Activated T-cell treated with anti-CD3 and anti-CD28 coated beads, Interleukin-2, amount 50 U/mL, for 24 hours (primary cell): ENCODE data around the gene IL17RD.

Source experiments
- DNase-seq: peaks from one replicate; pipeline ENCODE4 v3.0.0-alpha.2; 2020
- H3K27ac Mint-ChIP-seq: 2 replicates; pipeline ENCODE4 v1.8.0; 2020; ENCODE audit warnings: mild to moderate bottlenecking, mixed read lengths
- H3K27me3 Mint-ChIP-seq: 2 replicates; pipeline ENCODE4 v1.8.0; 2020; ENCODE audit warnings: mixed read lengths
- H3K36me3 Mint-ChIP-seq: 2 replicates; pipeline ENCODE4 v1.8.0; 2020; ENCODE audit warnings: low read depth, mixed read lengths
- H3K4me1 Mint-ChIP-seq: 2 replicates; pipeline ENCODE4 v1.8.0; 2020; ENCODE audit warnings: low read depth, mixed read lengths
- H3K4me3 Mint-ChIP-seq: 2 replicates; pipeline ENCODE4 v1.8.0; 2020; ENCODE audit warnings: mild to moderate bottlenecking, moderate library complexity, mixed read lengths
- H3K9me3 Mint-ChIP-seq: 2 replicates; pipeline ENCODE4 v1.8.0; 2020; ENCODE audit warnings: mixed read lengths

Gene IL17RD

DNA sequence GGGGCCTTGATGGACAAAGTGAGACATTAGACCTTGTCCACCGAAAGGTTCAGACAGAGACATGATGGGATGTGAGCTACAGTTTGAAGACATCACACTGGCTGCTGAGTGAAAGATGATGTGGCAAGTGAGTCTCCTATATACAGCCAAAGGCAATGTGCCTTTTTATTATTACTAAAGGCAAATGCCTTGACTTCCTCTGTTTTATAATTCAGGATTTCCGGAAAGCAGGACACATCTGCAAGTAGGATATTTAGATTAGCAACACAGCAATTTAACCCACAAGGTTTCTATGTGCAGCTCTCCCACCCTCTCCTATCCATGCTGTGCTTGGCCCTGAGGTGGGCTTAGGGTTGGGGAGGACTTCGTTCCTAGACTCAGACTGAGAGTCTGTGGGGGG, 84.0 kb downstream of the IL17RD start:
- no peak for DNase-seq

DNA sequence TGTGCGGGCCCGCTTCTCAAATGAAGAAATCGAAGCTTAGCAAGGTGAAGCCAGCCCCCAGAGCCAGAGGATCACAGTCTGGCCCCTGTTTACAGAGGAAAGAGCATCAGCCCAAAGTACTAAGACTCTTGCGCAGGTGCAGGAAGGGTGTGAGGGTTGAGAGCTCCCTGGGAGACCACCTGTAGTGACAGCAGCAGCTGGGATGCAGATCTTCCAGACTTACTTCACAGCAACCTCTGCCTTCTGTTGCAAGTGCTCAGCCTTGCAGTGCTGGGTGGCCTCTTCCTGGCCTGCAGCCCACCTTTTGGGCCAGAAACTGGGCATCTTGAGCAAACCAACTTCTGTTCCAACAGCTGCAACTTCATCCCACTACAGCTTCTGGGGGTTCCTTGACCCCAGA, 85.0 kb downstream of the IL17RD start:
- DNase-seq, result no peak
- Mint-ChIP-seq H3K27ac (no peak overlapping the region), H3K27me3 (peaks cover 49% of the 10 kb centered on the region), H3K9me3 (no peaks in the 10 kb centered on the region), H3K36me3 (no peaks in the 10 kb centered on the region), H3K4me3 (peak overlapping the region; percentile 47), H3K4me1 (peaks cover 6% of the 10 kb centered on the region)

More for the DNA sequence above, 84.0 kb downstream of the IL17RD start:
- H3K4me3 Mint-ChIP-seq, result no peak overlapping the region
- H3K27ac Mint-ChIP-seq, result no peak overlapping the region
- no peaks in the 10 kb centered on the region for H3K36me3 Mint-ChIP-seq
- H3K27me3 Mint-ChIP-seq, result peaks cover 41% of the 10 kb centered on the region
- peaks cover 6% of the 10 kb centered on the region for H3K4me1 Mint-ChIP-seq
- no peaks in the 10 kb centered on the region for H3K9me3 Mint-ChIP-seq

DNA sequence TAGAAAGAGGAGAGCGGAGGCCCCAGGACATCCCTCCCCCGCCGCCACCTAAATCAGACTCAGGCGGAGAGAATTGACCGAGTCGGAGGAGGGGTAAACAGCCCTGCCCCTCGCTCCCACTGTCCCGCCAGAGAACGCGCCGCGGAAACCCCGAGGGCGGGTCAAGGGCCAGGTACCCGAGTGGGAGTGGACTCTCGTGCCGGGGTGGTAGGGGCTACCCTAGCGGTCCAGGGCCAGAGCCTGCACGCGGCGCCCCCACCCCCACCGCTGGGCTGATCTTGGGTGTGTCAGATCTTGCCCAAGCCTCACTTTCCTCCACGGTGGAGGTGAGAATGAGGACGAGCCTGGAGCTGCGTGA, 85.7 kb downstream of the IL17RD start:
- Mint-ChIP-seq H3K36me3 (no peaks in the 10 kb centered on the region), H3K4me1 (peaks cover 6% of the 10 kb centered on the region), H3K27me3 (peaks cover 56% of the 10 kb centered on the region), H3K9me3 (no peaks in the 10 kb centered on the region), H3K4me3 (peak overlapping the region; percentile 47), H3K27ac (no peak overlapping the region)
- DNase-seq, result no peak

DNA sequence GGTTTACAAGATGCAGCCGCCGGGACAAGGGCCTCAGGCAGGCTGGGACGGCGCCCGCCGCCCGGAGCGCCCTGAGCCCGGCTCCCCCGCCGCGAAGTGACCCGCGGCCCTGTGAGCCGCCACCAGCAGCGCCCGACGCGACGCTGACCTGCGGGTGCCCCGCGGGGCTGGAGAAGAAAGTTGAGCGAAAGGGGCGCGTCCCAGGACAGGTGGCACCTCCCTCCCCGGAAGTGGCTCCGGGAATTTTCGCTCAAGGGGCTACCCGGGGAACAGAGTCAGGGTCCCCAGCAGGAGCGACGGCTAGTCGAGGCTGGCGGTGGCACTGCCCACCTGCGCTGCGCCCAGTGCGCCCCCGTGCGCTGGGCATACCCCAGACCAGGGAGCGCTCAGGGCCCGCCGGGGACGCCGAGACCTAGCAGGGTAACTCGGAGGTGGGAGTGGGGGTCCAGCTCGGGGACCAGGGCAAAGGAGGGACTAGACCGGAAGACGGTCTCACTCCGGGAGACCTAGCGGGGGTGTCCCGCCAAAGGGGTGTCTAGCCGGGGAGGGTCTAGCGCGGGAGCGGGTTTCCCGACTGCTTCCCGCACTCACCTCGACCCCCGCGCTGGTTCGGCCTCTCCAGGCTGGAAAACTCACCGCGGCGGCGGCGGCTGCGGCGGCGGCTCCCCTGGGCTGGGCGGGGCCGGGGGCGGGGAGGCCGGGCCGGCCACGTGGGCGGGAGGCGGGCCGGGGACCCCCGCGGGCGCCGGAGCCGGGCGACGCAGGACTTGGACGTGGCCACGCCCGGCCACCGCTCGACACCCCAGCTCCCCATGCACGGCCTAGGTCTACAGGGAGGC, 86.3 kb downstream of the IL17RD start:
- DNase-seq, result peak; percentile 48
- peak overlapping the region; percentile 61 for H3K4me3 Mint-ChIP-seq

DNA sequence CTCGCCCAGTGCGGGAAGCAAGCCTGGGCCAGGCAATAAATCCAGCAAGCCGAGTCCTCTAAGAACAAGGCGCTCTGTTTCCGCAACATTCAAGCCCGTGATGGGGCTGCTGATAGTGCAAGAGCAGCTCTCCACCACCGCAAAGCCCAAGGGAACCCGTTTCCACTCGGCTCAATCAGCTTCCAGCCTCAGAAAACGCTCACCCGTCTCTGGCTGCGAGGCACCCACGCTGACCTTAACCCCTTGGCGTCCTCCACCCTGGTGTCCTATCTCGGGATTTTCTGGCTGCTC, 86.9 kb downstream of the IL17RD start:
- H3K4me1 Mint-ChIP-seq, result peaks cover 6% of the 10 kb centered on the region
- no peaks in the 10 kb centered on the region for H3K36me3 Mint-ChIP-seq
- H3K27ac Mint-ChIP-seq, result no peak overlapping the region
- DNase-seq, result peak; percentile 48
- peak overlapping the region; percentile 61 for H3K4me3 Mint-ChIP-seq
- no peaks in the 10 kb centered on the region for H3K9me3 Mint-ChIP-seq
- H3K27me3 Mint-ChIP-seq, result peaks cover 66% of the 10 kb centered on the region

More for the DNA sequence above, 86.3 kb downstream of the IL17RD start:
- Mint-ChIP-seq H3K27me3 (peaks cover 61% of the 10 kb centered on the region), H3K27ac (no peak overlapping the region), H3K9me3 (no peaks in the 10 kb centered on the region), H3K36me3 (no peaks in the 10 kb centered on the region), H3K4me1 (peaks cover 6% of the 10 kb centered on the region)

DNA sequence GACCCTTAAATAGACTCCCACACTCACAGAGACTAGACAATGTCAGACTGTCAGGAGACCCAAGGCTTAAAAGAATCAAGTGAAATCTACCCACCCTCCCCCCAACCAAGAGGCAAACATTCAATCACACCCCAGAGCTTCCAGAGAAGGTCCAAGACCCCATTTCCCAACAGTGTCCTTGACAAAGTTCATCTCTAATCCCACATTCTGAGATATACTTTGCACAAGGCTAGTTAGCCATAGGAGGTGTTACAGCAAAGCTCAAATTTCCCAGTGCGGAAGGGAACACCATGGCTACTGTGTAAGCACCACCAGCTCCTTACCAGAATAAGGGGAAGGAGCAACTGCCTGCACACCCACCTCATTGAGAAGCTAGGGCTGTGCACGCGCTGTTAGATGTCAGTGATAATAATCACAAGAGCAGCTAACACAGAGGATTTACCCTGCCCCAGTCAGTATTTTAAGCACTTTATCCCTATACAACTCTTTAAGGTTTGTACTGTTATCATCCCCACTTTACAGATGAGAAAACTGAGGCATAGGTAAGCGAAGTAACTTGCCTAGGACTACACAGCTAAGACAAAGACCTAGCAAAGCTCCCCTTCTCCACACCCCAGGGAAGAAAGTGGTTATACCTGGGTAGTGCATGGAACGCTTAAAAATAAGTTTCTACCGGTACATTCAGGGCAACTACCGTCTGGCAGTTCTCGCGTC, 87.4 kb downstream of the IL17RD start:
- H3K27ac Mint-ChIP-seq, result no peak overlapping the region
- no peak for DNase-seq
- H3K9me3 Mint-ChIP-seq, result no peaks in the 10 kb centered on the region

DNA sequence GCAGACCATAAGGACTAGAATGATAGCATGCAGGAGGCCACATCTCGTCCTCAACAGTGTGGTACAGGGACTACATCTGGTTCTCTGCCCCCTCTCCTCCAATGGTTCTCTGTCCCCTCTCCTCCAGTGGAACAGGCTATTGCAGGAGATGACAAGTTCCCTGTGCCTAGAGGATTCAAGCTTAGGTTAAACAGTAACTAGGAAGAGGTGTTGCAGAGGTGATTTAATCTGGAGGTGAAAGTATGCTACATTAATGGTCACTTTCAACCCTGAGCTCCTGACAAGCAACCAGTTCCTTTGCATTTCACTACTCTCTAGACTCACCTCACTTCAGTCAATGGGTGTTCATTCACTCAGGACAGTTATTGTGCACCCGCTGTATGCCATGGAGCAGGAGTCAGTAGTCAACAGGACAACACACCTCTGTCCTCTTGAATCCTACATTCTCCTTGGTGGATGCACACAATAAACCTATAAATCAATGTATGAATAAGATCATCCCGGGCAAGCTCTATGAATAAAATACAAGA, 88.7 kb downstream of the IL17RD start:
- H3K36me3 Mint-ChIP-seq, result no peaks in the 10 kb centered on the region
- H3K4me1 Mint-ChIP-seq, result peaks cover 6% of the 10 kb centered on the region
- no peaks in the 10 kb centered on the region for H3K9me3 Mint-ChIP-seq
- H3K27me3 Mint-ChIP-seq, result peaks cover 74% of the 10 kb centered on the region
- H3K27ac Mint-ChIP-seq, result no peak overlapping the region
- no peak overlapping the region for H3K4me3 Mint-ChIP-seq
- no peak for DNase-seq

More for the DNA sequence above, 87.4 kb downstream of the IL17RD start:
- Mint-ChIP-seq H3K27me3 (peaks cover 70% of the 10 kb centered on the region), H3K4me3 (peak overlapping the region; percentile 61), H3K4me1 (peaks cover 6% of the 10 kb centered on the region), H3K36me3 (no peaks in the 10 kb centered on the region)

DNA sequence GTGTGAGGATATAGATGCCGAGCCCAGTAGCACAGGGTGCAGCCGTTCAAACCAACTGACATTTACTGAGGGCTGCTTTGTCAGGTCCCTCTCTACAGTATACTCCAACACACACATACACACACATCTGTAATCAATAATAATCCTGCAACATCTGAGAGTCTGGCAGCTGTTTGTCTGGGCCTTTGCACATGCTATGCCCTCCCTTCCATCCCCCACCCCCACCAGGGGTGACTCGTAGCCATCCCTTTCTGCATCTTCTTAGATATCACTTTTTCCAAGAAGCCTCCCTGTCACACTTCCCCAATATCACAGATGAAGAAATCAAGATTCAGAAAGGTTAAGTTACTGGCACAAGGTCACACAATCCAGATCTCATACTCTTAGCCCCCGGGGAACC, 91.0 kb downstream of the IL17RD start:
- peaks cover 6% of the 10 kb centered on the region for H3K4me1 Mint-ChIP-seq
- no peak for DNase-seq
- H3K27me3 Mint-ChIP-seq, result peaks cover 71% of the 10 kb centered on the region

DNA sequence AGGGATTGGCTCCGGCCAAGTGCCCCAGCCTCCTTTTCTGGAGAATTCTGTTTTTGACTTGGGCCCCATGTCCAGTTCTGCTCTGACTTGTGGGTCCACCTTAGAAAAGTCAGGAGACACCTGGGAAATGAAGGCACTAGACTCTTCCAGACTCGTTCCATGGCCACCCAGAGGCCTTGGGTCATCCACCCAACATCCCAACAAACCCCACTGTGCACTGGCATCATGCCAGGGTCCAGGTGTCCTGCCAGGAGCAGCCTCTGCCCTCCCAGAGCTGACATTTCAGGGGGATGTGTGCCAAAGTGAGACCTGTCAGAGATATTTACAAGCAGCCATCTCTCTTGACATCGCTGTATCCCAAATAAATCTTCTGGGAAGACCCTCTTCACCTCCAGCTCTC, 91.5 kb downstream of the IL17RD start:
- H3K27me3 Mint-ChIP-seq, result peaks cover 72% of the 10 kb centered on the region
- H3K27ac Mint-ChIP-seq, result no peak overlapping the region
- H3K36me3 Mint-ChIP-seq, result no peaks in the 10 kb centered on the region
- no peak for DNase-seq
- H3K9me3 Mint-ChIP-seq, result no peaks in the 10 kb centered on the region
- H3K4me3 Mint-ChIP-seq, result no peak overlapping the region
- peaks cover 6% of the 10 kb centered on the region for H3K4me1 Mint-ChIP-seq

More for the DNA sequence above, 91.0 kb downstream of the IL17RD start:
- Mint-ChIP-seq H3K4me3 (no peak overlapping the region), H3K9me3 (no peaks in the 10 kb centered on the region), H3K27ac (no peak overlapping the region), H3K36me3 (no peaks in the 10 kb centered on the region)

DNA sequence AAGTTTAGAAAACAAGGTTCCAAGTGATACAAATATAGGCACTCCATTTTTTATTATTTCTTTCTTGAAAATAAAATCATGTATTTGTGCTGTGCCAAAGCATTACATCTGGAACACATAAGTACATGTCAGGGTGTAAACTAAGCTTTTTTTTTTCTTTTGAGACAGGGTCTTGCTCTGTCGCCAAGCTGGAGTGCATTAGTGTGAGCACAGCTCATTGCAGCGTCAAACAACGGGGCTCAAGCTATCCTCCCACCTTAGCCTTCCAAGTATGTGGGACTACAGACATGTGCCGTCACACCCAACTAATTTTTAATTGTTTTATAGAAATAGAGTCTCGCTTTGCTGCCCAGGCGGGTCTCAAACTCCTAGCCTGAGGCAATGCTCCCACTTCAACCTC, 95.7 kb downstream of the IL17RD start:
- Mint-ChIP-seq H3K27ac (no peak overlapping the region), H3K27me3 (peaks cover 37% of the 10 kb centered on the region), H3K9me3 (no peaks in the 10 kb centered on the region), H3K4me3 (no peak overlapping the region), H3K36me3 (no peaks in the 10 kb centered on the region), H3K4me1 (peaks cover 6% of the 10 kb centered on the region)
- DNase-seq, result no peak

DNA sequence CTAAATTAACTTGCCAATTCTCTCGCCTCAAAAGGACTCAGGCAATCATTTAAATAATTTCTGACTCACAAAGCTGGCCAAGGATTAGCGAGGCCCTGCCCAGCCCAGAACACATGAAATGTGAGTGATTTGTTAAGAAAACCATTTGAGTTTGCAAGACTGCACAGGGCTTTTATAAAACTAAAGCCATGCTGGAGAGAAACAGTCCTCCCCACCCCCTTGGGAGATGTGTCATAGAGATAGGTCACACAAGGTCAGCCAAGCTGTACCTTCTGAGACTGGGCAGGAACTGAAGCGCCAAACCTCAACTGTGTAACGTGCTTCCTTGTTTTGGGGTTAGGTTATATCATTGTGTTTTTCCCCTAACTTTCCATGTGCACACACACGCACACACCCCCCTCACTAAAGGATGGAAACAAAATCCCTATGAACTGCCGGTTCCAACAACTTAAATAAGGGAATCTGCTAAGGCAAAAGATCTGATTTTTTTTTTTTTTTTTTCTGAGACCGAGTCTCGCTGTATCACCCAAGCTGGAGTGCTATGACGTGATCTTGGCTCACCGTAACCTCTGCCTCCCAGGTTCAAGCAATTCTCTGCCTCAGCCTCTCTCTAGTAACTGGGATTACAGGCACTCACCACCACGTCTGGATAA, 96.6 kb downstream of the IL17RD start:
- DNase-seq, result no peak
- Mint-ChIP-seq H3K36me3 (no peaks in the 10 kb centered on the region), H3K27ac (no peak overlapping the region), H3K4me3 (no peak overlapping the region), H3K9me3 (no peaks in the 10 kb centered on the region), H3K4me1 (peaks cover 6% of the 10 kb centered on the region), H3K27me3 (peaks cover 28% of the 10 kb centered on the region)

DNA sequence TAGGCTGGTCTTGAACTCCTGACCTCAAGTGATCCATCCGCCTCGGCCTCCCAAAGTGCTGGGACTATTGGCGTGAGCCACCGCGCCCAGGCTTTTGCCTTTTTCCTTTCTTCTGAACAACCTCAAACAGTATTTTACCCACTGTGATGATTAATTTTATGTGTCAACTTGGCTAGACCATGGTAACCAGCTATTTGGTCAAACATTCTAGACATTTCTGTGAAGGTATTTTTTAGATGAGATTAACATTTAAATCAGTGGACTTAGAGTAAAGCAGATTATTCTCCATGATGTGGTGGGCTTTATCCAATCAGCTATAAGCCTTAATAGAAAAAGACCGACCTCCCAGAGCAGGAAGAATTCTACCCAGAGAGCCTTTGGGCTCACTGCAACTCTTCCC, 98.7 kb downstream of the IL17RD start:
- H3K9me3 Mint-ChIP-seq, result no peaks in the 10 kb centered on the region
- no peak overlapping the region for H3K27ac Mint-ChIP-seq
- no peak overlapping the region for H3K4me3 Mint-ChIP-seq
- DNase-seq, result no peak
- H3K36me3 Mint-ChIP-seq, result no peaks in the 10 kb centered on the region
- H3K4me1 Mint-ChIP-seq, result peaks cover 6% of the 10 kb centered on the region
- peaks cover 16% of the 10 kb centered on the region for H3K27me3 Mint-ChIP-seq

DNA sequence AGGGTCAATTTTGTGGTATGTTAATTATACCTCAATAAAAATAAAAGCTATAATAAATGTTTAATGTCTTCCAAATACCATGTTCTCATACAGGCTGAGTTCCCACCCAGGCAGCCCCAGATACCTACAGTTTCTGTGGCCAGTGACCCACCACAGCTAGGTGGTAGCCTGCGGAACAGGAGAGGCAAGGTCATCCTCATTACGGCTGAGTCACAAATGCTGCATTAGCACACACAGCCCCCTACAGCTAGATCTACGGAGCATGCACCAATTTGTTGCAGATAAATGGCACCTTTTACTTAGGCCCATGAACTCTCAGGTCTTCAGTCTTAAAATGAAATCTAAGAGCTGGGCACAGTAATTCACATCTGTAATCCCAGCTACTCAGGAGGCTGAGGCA, 99.6 kb downstream of the IL17RD start:
- Mint-ChIP-seq H3K4me3 (no peak overlapping the region), H3K27me3 (peaks cover 10% of the 10 kb centered on the region), H3K27ac (no peak overlapping the region), H3K9me3 (no peaks in the 10 kb centered on the region), H3K4me1 (peaks cover 6% of the 10 kb centered on the region), H3K36me3 (no peaks in the 10 kb centered on the region)
- no peak for DNase-seq

DNA sequence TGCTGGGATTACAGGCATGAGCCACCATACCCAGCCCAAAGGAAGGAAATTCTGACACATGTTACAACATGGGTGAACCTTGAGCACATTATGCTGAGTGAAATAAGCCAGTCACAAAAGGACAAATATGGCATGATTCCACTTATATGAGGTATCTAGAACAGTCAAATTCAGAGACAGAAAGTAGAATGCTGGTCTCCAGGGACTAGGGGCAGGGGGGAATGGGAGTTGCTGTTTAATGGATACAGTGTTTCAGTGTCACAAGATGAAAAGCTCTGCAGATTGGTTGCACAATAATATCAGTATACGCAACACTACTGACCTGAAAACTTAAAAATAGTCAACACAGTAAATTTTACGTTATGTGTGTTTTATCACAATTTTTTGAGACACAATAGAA, 100.6 kb downstream of the IL17RD start:
- H3K9me3 Mint-ChIP-seq, result no peaks in the 10 kb centered on the region
- H3K27me3 Mint-ChIP-seq, result peaks cover 3% of the 10 kb centered on the region
- no peak overlapping the region for H3K4me3 Mint-ChIP-seq
- no peaks in the 10 kb centered on the region for H3K36me3 Mint-ChIP-seq
- peaks cover 6% of the 10 kb centered on the region for H3K4me1 Mint-ChIP-seq
- no peak for DNase-seq
- no peak overlapping the region for H3K27ac Mint-ChIP-seq

DNA sequence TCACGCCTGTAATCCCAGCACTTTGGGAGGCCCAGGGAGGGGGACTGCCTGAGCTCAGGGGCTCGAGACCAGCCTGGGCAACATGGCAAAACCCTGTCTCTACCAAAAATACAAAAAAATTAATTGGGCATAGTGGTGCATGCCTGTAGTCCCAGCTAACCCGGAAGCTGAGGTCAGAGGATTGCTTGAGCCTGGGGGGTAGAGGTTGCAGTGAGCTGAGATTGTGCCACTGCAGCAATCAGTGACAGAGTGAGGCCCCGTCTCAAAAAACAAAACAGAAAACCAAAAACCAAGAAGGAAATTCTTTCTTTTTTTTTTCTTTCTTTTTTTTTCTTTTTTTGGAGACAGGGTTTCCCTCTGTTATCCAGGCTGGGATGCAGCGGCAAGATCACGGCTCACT, 101.2 kb downstream of the IL17RD start:
- DNase-seq, result no peak
- Mint-ChIP-seq H3K4me1 (peaks cover 6% of the 10 kb centered on the region), H3K36me3 (no peaks in the 10 kb centered on the region), H3K9me3 (no peaks in the 10 kb centered on the region), H3K27ac (no peak overlapping the region), H3K4me3 (no peak overlapping the region), H3K27me3 (peaks cover 3% of the 10 kb centered on the region)
